Daoy (cell line): ENCODE measurements around the gene KIF12. TPM values are rescaled to one million over a fixed set of nuclear protein-coding genes. Genes with fewer than 3 reads are reported as not detected.
"Not testable (repeated sequence)": the region's sequence is repeated elsewhere in the genome, so short reads cannot be mapped to it uniquely, and the experiment has no call there.

Source experiments
- DNase-seq: peaks from one replicate; pipeline ENCODE4 v3.0.0-alpha.2; 2015; ENCODE audit warnings: low read depth
- total RNA-seq: library from RNA; depleted of rRNA; stranded (reverse); fragments of >200 nt; shearing (Covaris generic); gene quantifications from 2 replicates; pipeline ENCODE4 v1.2.3, GENCODE V29; 2014; rRNA removed

Gene KIF12
- total RNA-seq, 1 experiment from 2014 or later, result not detected

DNA sequence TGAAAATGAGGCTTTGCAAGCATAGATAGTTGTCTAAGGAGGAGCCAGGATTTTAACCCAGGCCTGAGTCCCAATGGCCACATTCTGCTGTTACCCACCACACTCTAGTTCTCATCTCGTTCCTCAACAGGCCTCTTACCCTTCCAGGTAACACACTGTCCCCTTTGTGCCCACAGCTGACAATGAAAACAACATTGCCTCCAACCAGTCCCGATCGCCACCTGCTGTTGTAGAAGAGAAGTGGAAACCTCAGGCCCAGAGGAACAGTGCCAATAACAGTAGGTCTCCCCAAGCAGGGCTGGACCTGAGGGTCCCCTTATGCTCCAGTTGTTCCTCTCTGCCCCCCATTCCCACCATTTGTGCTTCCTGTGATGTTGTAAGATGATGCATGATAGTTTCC lies 51.4 kb downstream of the KIF12 start:
- no peak for DNase-seq

GRCh38 chr9:114046875-114047274 lies 52.2 kb downstream of the KIF12 start:
- no peak for DNase-seq

GRCh38 chr9:114046237-114046755 lies 52.8 kb downstream of the KIF12 start:
- no peak for DNase-seq

DNA sequence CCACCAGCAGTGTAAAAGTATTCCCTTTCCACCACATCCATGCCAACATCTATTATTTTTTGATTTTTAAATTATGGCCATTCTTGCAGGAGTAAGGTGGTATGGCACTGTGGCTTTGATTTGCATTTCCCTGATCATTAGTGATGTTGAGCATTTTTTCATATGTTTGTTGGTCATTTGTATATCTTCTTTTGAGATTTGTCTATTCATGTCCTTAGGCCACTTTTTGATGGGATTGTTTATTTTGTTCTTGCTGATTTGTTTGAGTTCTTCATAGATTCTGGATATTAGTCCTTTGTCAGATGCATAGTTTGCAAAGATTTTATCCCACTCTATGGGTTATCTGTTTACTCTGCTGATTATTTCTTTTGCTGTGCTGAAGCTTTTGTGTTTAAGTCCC lies 55.4 kb downstream of the KIF12 start:
- DNase-seq, result not testable (repeated sequence)

Other genes starting within 250 kb of the KIF12 start
- 5.0 and 6.3 TPM in 2 replicates for gene ZNF618, start 223.0 kb downstream of the KIF12 start, total RNA-seq
- gene AMBP, start 21.0 kb downstream of the KIF12 start, total RNA-seq, result 0.91 TPM in 1 of 2 replicates, not detected in the other
- gene COL27A1, start 56.2 kb upstream of the KIF12 start, total RNA-seq, result 6.4 and 7.8 TPM in 2 replicates
- not detected in 2 replicates for gene ORM1, start 223.8 kb upstream of the KIF12 start, total RNA-seq
- not detected in 2 replicates for gene ORM2, start 230.6 kb upstream of the KIF12 start, total RNA-seq